Activated CD4-positive, alpha-beta memory T cell treated with anti-CD3 and anti-CD28 coated beads for 36 hours (primary cell): ENCODE measurements around the gene OR2H1. TPM values are rescaled to one million over a fixed set of nuclear protein-coding genes. Genes with fewer than 3 reads are reported as not detected.

ENCODE experiments used
- CTCF ChIA-PET: fragments of 350-600 bp; sonication (Branson Sonifier 250); formaldehyde crosslinking; loops from one replicate; lab custom pipeline; 2021; ENCODE audit warnings: antibody characterized with exemption, inconsistent platforms; lab: Charles Lee
- POLR2A ChIA-PET: fragments of 350-600 bp; sonication (Branson Sonifier 250); formaldehyde crosslinking; loops from one replicate; lab custom pipeline; 2021; ENCODE audit warnings: antibody characterized with exemption; lab: Charles Lee
- DNase-seq: peaks from one replicate; pipeline ENCODE4 v3.0.0-alpha.2; 2020
- H3K27ac Mint-ChIP-seq: one replicate; pipeline ENCODE4 v1.8.0; 2021; ENCODE audit warnings: mixed read lengths
- H3K27me3 Mint-ChIP-seq: one replicate; pipeline ENCODE4 v1.8.0; 2021; ENCODE audit warnings: mixed read lengths
- H3K36me3 Mint-ChIP-seq: one replicate; pipeline ENCODE4 v1.8.0; 2021; ENCODE audit warnings: mixed read lengths
- H3K4me1 Mint-ChIP-seq: one replicate; pipeline ENCODE4 v1.8.0; 2021; ENCODE audit warnings: low read depth, mixed read lengths
- H3K4me3 Mint-ChIP-seq: one replicate; pipeline ENCODE4 v1.8.0; 2021; ENCODE audit warnings: mild to moderate bottlenecking, mixed read lengths
- H3K9me3 Mint-ChIP-seq: one replicate; pipeline ENCODE4 v1.8.0; 2021; ENCODE audit warnings: mixed read lengths
- intact Hi-C: fragments of 100-400 bp; cut with micrococcal nuclease; formaldehyde crosslinking; loops from one replicate; pipeline ENCODE4 v1.15.1; 2023
- total RNA-seq, 2 experiments: library from RNA; stranded (reverse); gene quantifications; one replicate each; pipeline ENCODE4 v1.2.3, GENCODE V29; 2021

Gene OR2H1
- total RNA-seq, 2 experiments from 2014 or later, result not detected

GRCh38 chr6:29502181-29502580 is 45.2 kb downstream of the OR2H1 start:
- Mint-ChIP-seq H3K27ac (no peak overlapping the region), H3K36me3 (no peaks in the 10 kb centered on the region), H3K4me3 (no peak overlapping the region), H3K4me1 (no peaks in the 10 kb centered on the region), H3K9me3 (no peaks in the 10 kb centered on the region), H3K27me3 (peaks cover 22% of the 10 kb centered on the region)
- ChIA-PET POLR2A (no interaction called here), CTCF (no interaction called here)
- no peak for DNase-seq
- intact Hi-C loops, result no loop called here

DNA sequence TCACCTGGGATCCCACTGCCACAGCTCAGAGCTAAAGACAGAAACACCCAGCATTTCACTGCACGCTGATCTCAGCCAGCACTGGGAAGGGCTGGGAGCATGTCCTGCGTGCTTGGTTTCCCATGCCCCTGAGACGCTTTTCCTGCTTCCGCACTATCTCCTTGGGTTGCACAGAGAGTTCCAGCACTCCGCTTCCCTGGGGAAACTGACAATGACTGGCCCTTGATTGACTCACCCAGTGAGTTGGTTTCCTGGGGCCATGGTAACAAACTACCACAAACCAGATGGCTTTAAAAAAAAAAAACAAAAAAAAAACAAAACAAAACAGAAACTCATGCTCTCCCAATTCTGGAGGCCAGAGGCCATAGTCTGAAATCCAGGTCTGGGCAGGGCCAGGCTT is 45.6 kb downstream of the OR2H1 start:
- intact Hi-C loops, result no loop called here
- H3K36me3 Mint-ChIP-seq, result no peaks in the 10 kb centered on the region
- no peaks in the 10 kb centered on the region for H3K4me1 Mint-ChIP-seq
- CTCF ChIA-PET, result no interaction called here
- H3K27me3 Mint-ChIP-seq, result peaks cover 18% of the 10 kb centered on the region
- POLR2A ChIA-PET, result no interaction called here
- DNase-seq, result no peak
- H3K27ac Mint-ChIP-seq, result no peak overlapping the region
- H3K9me3 Mint-ChIP-seq, result no peaks in the 10 kb centered on the region
- no peak overlapping the region for H3K4me3 Mint-ChIP-seq

- no peak overlapping the region for H3K4me3 Mint-ChIP-seq
- peaks cover 11% of the 10 kb centered on the region for H3K27me3 Mint-ChIP-seq
- no peaks in the 10 kb centered on the region for H3K4me1 Mint-ChIP-seq
- H3K9me3 Mint-ChIP-seq, result no peaks in the 10 kb centered on the region
- no peaks in the 10 kb centered on the region for H3K36me3 Mint-ChIP-seq
- intact Hi-C loops, result no loop called here
- ChIA-PET POLR2A (no interaction called here), CTCF (no interaction called here)
- no peak for DNase-seq
- no peak overlapping the region for H3K27ac Mint-ChIP-seq
Measured at GRCh38 chr6:29504961-29505360, 48.0 kb downstream of the OR2H1 start.

DNA sequence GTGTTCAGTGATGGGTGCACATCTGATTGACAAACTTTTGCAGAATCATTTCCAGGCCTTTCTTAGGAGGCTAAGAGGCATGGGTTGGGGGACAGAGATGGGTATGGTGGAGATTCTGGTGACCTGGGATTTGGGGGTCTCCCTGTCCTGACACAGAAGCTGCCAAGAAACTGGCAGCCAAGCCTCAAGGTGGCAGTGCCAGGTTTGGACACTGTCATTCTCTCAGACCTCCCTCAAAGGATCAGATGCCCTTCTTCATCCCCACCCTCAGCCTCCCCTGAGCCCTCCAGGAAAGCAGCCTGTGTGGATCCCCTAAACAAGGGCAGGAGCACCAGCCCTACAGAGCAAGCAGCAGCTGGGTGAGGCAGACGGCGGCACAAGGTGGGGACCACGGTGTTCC is 48.9 kb downstream of the OR2H1 start:
- POLR2A ChIA-PET, result no interaction called here
- Mint-ChIP-seq H3K9me3 (no peaks in the 10 kb centered on the region), H3K27me3 (peaks cover 8% of the 10 kb centered on the region)

GRCh38 chr6:29506446-29507067 is 49.6 kb downstream of the OR2H1 start:
- peaks cover 8% of the 10 kb centered on the region for H3K27me3 Mint-ChIP-seq
- intact Hi-C loops, result no loop called here
- H3K4me1 Mint-ChIP-seq, result no peaks in the 10 kb centered on the region
- no peaks in the 10 kb centered on the region for H3K9me3 Mint-ChIP-seq
- H3K36me3 Mint-ChIP-seq, result no peaks in the 10 kb centered on the region
- POLR2A ChIA-PET, result no interaction called here
- CTCF ChIA-PET, result no interaction called here
- no peak for DNase-seq
- H3K4me3 Mint-ChIP-seq, result no peak overlapping the region
- H3K27ac Mint-ChIP-seq, result no peak overlapping the region

More for the DNA sequence above, 48.9 kb downstream of the OR2H1 start:
- no peak overlapping the region for H3K27ac Mint-ChIP-seq
- H3K4me3 Mint-ChIP-seq, result no peak overlapping the region
- H3K4me1 Mint-ChIP-seq, result no peaks in the 10 kb centered on the region
- CTCF ChIA-PET, result no interaction called here
- no peak for DNase-seq
- H3K36me3 Mint-ChIP-seq, result no peaks in the 10 kb centered on the region
- intact Hi-C loops, result no loop called here

GRCh38 chr6:29507319-29507718 is 50.4 kb downstream of the OR2H1 start:
- Mint-ChIP-seq H3K4me1 (no peaks in the 10 kb centered on the region), H3K9me3 (no peaks in the 10 kb centered on the region), H3K27me3 (peaks cover 10% of the 10 kb centered on the region), H3K36me3 (no peaks in the 10 kb centered on the region), H3K4me3 (no peak overlapping the region), H3K27ac (no peak overlapping the region)
- DNase-seq, result no peak
- intact Hi-C loops, result no loop called here
- ChIA-PET POLR2A (no interaction called here), CTCF (no interaction called here)

GRCh38 chr6:29509239-29509638 is 52.3 kb downstream of the OR2H1 start:
- DNase-seq, result no peak
- Mint-ChIP-seq H3K4me1 (no peaks in the 10 kb centered on the region), H3K27me3 (peaks cover 4% of the 10 kb centered on the region), H3K36me3 (no peaks in the 10 kb centered on the region), H3K9me3 (no peaks in the 10 kb centered on the region), H3K4me3 (no peak overlapping the region), H3K27ac (no peak overlapping the region)
- ChIA-PET CTCF (no interaction called here), POLR2A (no interaction called here)
- intact Hi-C loops, result no loop called here

GRCh38 chr6:29509711-29510110 is 52.8 kb downstream of the OR2H1 start:
- no peak for DNase-seq
- intact Hi-C loops, result no loop called here
- no peak overlapping the region for H3K4me3 Mint-ChIP-seq
- H3K27me3 Mint-ChIP-seq, result peaks cover 4% of the 10 kb centered on the region
- no peak overlapping the region for H3K27ac Mint-ChIP-seq
- no peaks in the 10 kb centered on the region for H3K36me3 Mint-ChIP-seq
- H3K9me3 Mint-ChIP-seq, result no peaks in the 10 kb centered on the region
- POLR2A ChIA-PET, result no interaction called here
- H3K4me1 Mint-ChIP-seq, result no peaks in the 10 kb centered on the region
- CTCF ChIA-PET, result no interaction called here

DNA sequence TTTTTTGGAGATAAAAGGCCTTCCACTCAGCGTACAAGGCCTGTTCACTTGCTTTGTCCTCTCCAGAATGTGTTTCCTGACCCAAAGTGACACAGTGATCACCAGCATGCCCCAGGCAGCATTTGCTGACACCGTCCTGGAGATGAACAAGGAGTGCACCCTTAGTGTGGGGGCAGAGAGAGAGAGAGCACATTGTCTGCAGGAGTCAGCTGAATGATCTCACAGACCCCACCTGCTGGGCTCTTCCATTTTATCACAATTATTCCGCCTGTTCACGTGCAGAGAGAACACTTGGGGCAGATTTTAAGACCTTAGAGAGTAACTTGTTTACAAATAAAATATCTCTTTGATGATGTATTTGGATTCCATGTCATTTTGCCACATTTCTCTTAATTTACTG is 53.2 kb downstream of the OR2H1 start:
- no peak overlapping the region for H3K4me3 Mint-ChIP-seq
- intact Hi-C loops, result no loop called here
- ChIA-PET POLR2A (no interaction called here), CTCF (no interaction called here)
- peaks cover 3% of the 10 kb centered on the region for H3K4me1 Mint-ChIP-seq
- peaks cover 6% of the 10 kb centered on the region for H3K27me3 Mint-ChIP-seq
- H3K9me3 Mint-ChIP-seq, result no peaks in the 10 kb centered on the region
- DNase-seq, result no peak
- no peak overlapping the region for H3K27ac Mint-ChIP-seq
- H3K36me3 Mint-ChIP-seq, result no peaks in the 10 kb centered on the region

GRCh38 chr6:29510746-29511300 is 53.9 kb downstream of the OR2H1 start:
- intact Hi-C loops, result no loop called here
- no peak for DNase-seq

More at GRCh38 chr6:29510746-29511300, 53.9 kb downstream of the OR2H1 start:
- no peak overlapping the region for H3K27ac Mint-ChIP-seq
- no peaks in the 10 kb centered on the region for H3K36me3 Mint-ChIP-seq
- CTCF ChIA-PET, result no interaction called here
- peaks cover 6% of the 10 kb centered on the region for H3K27me3 Mint-ChIP-seq
- peaks cover 4% of the 10 kb centered on the region for H3K4me1 Mint-ChIP-seq
- POLR2A ChIA-PET, result no interaction called here
- H3K9me3 Mint-ChIP-seq, result no peaks in the 10 kb centered on the region
- no peak overlapping the region for H3K4me3 Mint-ChIP-seq

Other genes with a start within 250 kb of the OR2H1 start
- gene OR14J1, start 155.5 kb upstream of the OR2H1 start, total RNA-seq, result not detected
- gene OR5V1, start 88.3 kb upstream of the OR2H1 start, total RNA-seq, result not detected
- gene OR12D3, start 81.9 kb upstream of the OR2H1 start, total RNA-seq, result not detected
- gene OR12D2, start 61.5 kb upstream of the OR2H1 start, total RNA-seq, result not detected
- gene OR12D1, start 42.2 kb upstream of the OR2H1 start, total RNA-seq, result not detected
- not detected for gene OR10C1, start 17.8 kb upstream of the OR2H1 start, total RNA-seq
- not detected for gene OR11A1, start 84 bp upstream of the OR2H1 start, total RNA-seq
- not detected for gene MAS1L, start 30.8 kb downstream of the OR2H1 start, total RNA-seq
- under 1 TPM; 0.59 to 0.70 TPM for gene UBD, start 102.6 kb downstream of the OR2H1 start, total RNA-seq
- not detected for gene OR2H2, start 128.0 kb downstream of the OR2H1 start, total RNA-seq
- 10 to 100 TPM; 21.1 to 23.5 TPM for gene GABBR1, start 176.0 kb downstream of the OR2H1 start, total RNA-seq
- not detected for gene MOG, start 199.9 kb downstream of the OR2H1 start, total RNA-seq
- gene ZFP57, start 224.0 kb downstream of the OR2H1 start, total RNA-seq, result not detected